Measurements from ENCODE around the gene FMO2.

The FMO2 gene

DNA sequence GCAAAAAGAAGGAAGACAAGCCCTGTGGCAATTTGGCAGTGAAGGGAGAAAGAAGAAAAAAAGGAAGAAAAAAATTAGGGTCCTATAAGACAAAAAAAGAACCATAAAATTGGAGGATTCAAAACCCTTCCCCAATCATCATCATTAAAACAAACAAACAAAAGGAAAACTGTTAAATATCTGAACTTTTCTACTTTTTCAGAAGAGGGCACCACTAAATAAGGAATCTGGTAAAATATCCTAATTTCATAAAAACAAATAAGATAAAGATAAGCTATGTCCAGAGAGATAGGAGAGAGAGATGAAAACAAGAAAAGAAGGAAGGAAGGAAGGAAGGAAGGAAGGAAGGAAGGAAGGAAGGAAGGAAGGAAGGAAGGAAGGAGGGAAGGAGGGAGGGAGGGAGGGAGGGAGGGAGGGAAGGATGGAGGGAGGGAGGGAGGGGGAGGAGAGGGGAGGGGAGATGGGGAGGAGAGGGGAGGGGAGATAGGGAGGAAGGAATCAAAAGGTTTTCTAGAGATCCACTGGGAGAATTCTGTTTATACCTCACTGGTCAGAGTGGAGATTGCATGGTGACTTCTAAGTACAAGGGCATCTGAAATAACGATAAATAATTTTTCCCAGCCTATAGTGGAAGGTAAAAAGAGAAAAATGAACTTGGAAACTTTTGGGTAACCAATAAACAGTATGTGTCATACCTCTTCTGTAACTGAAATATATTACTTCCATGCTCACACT is 10.4 kb upstream of the FMO2 start:
- DNase-seq, result no peak

- no peak for DNase-seq
These were observed 7.8 kb upstream of the FMO2 start for GRCh38 chr1:171177261-171177660.

DNA sequence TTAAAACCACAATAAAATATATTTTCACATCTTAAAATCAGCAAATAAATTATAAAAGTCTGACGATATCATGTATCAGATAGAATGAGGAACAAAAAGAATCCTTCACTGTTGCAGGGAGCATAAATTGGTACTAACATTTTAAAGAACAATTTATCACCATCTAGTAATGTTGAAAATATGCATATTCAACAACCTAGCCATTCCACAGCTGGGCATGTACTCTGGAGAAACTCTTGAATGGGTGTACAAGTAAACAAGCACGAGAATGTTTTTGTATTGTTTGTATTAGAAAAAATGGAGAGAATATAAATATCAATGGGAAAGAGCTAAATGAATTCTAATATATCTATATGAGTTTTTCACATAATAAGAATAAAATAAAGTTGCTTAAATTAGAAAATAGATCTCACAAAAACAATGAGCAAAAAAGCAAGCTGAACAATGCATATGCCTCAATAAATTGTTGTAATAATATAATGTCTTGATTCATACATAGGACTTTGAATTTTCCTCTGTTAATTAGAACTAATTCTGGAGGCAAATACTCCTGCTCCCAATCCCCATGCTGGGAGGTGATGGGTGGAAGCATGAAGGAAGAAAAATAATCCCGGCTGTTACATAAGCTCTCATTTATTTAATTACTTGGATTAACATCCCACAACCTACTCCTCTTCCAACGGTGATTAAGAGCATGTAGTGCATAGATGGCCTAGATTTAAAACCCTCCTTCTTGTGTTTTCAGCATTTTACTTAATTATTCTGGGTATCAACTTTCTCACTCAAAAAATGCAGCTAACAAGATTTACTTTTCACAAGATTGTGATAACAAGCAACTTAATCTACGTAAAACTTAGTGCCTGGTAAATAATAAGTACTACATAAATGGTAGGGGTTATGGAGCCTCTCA is 5.5 kb upstream of the FMO2 start:
- DNase-seq, result no peak

- no peak for DNase-seq
These were observed 4.4 kb upstream of the FMO2 start for GRCh38 chr1:171180670-171181069.

- DNase-seq, result no peak
These were observed 3.5 kb downstream of the FMO2 start for GRCh38 chr1:171188388-171189266.

DNA sequence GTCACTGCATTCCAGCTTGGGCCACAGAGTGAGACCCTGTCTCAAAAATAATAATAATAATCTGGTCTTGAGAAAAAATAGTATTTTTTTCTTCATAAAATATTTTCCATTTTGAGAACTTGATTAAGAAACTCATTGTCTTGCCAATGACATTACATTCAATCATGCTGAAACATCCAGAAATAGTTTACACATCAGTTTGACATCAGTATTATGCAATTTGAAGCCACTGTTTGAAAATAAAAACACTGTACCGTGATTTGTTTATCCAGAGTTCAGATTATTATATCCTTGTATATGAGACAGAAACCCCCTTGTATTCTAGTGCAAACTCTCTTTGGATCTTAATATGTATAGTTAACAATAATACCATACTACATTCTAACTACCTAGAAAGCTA is 6.9 kb downstream of the FMO2 start:
- no peak for DNase-seq

- DNase-seq, result no peak
These were observed 10.7 kb downstream of the FMO2 start for GRCh38 chr1:171195767-171196166.

DNA sequence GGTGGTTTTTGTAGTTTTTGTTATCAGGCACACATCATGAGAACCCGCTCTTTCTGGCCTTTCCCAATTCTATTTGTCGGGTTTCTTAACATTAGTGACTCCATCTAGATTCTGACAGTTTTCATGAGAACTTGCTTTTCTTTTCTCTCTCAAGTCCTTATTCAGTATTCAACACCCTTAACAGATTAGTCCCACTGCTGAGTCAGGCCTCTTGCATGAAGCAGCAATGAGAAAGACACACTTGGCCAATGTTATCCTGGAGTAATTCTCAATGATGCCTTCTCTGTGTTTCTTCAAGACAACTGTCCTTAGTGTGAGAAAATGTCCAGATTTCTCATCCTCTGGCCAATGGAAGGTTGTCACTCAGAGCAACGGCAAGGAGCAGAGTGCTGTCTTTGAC is 11.3 kb downstream of the FMO2 start:
- DNase-seq, result no peak

- no peak for DNase-seq
These were observed 13.0 kb downstream of the FMO2 start for GRCh38 chr1:171198081-171198480.

GRCh38 chr1:171204296-171204695 is 19.2 kb downstream of the FMO2 start:
- no peak for DNase-seq

GRCh38 chr1:171206204-171206977 is 21.3 kb downstream of the FMO2 start:
- DNase-seq, result no peak

GRCh38 chr1:171206978-171207355 is 21.9 kb downstream of the FMO2 start:
- DNase-seq, result no peak

DNA sequence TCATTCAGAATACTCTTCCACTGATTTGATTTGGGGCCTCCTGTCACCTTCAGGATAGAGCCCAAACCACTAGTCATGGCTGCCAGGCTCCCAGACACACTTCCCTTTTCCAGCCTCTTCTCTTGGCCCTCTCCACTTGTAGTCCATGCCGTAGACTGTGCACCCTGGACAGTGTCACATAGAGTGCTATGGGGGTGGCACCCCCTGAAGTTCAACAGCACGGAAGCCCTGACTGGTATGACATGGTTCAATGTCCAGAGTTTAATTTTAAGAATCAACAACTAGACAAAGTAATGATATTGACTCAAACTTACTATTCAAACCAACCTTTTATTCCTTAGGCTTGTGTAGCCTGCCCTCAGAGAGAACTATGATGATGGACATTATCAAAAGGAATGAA is 22.3 kb downstream of the FMO2 start:
- no peak for DNase-seq

GRCh38 chr1:171210355-171210754 is 25.3 kb downstream of the FMO2 start:
- no peak for DNase-seq

GRCh38 chr1:171212607-171213351 is 27.7 kb downstream of the FMO2 start:
- no peak for DNase-seq

DNA sequence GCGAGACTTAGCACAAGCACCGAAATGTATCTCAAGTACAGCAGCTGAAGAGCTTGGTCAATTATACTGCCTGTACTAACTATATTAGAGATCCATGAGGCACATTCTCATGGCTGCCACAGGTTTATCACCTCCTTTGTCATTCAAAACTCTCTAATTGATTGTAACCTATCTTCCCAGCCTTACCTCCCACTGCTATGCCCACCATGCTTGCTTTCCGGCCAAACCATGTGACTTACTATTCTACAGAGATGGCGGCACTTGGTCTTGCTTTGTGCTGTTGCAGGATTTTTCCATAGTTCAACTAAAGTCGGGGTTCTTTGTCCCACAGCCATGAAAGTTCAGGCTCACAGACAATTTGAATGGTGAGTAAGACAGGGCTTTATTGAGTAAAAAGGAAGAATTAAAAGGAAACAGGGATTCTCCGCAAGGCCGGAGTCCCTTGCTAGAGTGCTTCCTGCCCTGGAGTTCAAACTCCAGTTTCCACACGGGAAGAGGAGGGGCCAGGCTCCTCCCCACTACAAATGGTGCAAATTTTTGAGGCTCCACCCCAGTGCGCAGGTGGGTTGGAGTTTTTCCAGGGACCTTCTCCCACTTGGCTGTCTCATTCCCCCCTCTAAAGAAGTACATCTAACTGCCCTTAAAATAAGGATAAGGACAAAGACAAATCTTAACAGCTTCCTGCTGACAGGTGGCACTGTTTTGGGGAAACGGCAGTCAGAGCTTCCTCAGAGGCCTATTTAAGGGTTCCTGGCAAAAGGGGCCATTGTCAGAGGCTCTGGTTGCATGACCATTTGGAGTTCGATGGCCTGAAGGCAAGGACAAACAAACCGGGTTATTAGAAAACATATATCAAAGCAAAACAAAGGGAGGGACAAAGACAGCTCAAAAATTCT is 28.7 kb downstream of the FMO2 start:
- no peak for DNase-seq

- DNase-seq, result no peak
These were observed 32.8 kb downstream of the FMO2 start for GRCh38 chr1:171217658-171218443.

GRCh38 chr1:171218661-171219060 is 33.6 kb downstream of the FMO2 start:
- no peak for DNase-seq

DNA sequence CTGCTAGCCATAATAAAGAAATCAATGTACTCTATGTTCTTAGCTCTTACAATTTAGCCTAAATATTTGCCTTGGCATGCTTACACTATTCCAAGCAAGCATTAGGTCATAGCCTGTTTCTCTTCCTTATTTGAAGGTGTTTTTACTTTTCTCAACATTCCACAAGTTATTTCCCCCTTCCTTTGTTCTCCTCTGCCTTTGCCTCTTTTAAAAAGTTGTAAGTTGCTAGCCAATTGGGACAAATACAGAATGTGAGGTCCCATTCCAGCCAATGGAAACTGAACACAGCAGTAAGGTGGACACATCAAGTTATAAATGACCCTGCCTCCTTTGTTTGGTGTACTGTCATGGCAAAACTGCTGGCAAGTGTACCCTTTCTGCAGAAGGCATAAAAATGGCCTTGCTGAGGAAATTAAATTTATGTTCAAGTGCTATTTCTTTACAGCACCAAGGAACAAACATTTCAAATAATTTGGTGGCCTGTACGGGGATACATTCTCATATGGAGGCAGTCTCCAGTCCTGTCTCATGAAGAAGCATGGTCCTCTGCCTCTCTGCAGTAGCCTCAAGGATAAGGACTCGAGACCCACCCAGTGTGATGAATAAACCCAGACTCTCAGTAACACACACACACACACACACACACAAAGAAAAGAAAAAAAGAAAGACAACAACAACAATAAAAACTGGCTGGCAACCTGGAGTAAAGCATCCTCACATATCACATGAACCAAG is 34.4 kb downstream of the FMO2 start:
- DNase-seq, result no peak

Measured in NCI-H2227 treated with DMSO at 0.1 percent for 48 hours (cell line).